ENCODE results near the gene FAM221B. TPM values are rescaled to one million over a fixed set of nuclear protein-coding genes. Genes with fewer than 3 reads are reported as not detected.

Gene FAM221B
- total RNA-seq, 3 donors from 2014 or later (not counting 1 experiment from before 2014, with no cell fraction given) = not detected

GRCh38 chr9:35778496-35778895 lies 50.0 kb downstream of the FAM221B start:
- Histone ChIP-seq H3K27me3 (ENCODE audit: control insufficient read depth, insufficient read depth, low read length) (no peaks in the 10 kb centered on the region), H3K9me3 (ENCODE audit: control insufficient read depth, insufficient read depth, low read length) (no peaks in the 10 kb centered on the region), H3K36me3 (ENCODE audit: control insufficient read depth, insufficient read depth, low read length) (no peaks in the 10 kb centered on the region), H3K4me3 (ENCODE audit: low read length) (no peak overlapping the region), H3K4me1 (ENCODE audit: control insufficient read depth, insufficient read depth, low read length) (no peaks in the 10 kb centered on the region), H3K27ac (ENCODE audit: low read length) (no peak overlapping the region)
- Mint-ChIP-seq H3K36me3 (no peaks in the 10 kb centered on the region), H3K4me1 (peaks cover 0 to 4% of the 10 kb centered on the region in 2 donors), H3K4me3 (no peak overlapping the region), H3K27ac (no peak overlapping the region), H3K9me3 (no peaks in the 10 kb centered on the region), H3K27me3 (ENCODE audit: low read depth in 2 of 2) (no peaks in the 10 kb centered on the region)
- ATAC-seq (no peak), DNase-seq (no peak)
- intact Hi-C loops (cut with micrococcal nuclease) = no loop called here
- TF ChIP-seq CTCF (IDR thresholded peaks at IDR 0.05) = no peak
- WGBS (ENCODE audit: insufficient coverage) = 97% methylated on average over 3 of the region's 3 CpGs

GRCh38 chr9:35776018-35776417 lies 52.5 kb downstream of the FAM221B start:
- Mint-ChIP-seq H3K36me3 (no peaks in the 10 kb centered on the region), H3K4me3 (no peak overlapping the region), H3K27ac (no peak overlapping the region), H3K27me3 (ENCODE audit: low read depth in 2 of 2) (no peaks in the 10 kb centered on the region), H3K4me1 (peaks cover 0 to 4% of the 10 kb centered on the region in 2 donors), H3K9me3 (no peaks in the 10 kb centered on the region)
- Histone ChIP-seq H3K36me3 (ENCODE audit: control insufficient read depth, insufficient read depth, low read length) (no peaks in the 10 kb centered on the region), H3K27me3 (ENCODE audit: control insufficient read depth, insufficient read depth, low read length) (no peaks in the 10 kb centered on the region), H3K9me3 (ENCODE audit: control insufficient read depth, insufficient read depth, low read length) (no peaks in the 10 kb centered on the region), H3K4me1 (ENCODE audit: control insufficient read depth, insufficient read depth, low read length) (no peaks in the 10 kb centered on the region), H3K27ac (ENCODE audit: low read length) (no peak overlapping the region), H3K4me3 (ENCODE audit: low read length) (no peak overlapping the region)
- TF ChIP-seq CTCF (IDR thresholded peaks at IDR 0.05) = no peak
- ATAC-seq (no peak), DNase-seq (no peak)
- 70% methylated on average over 4 of the region's 4 CpGs for WGBS (ENCODE audit: insufficient coverage)
- intact Hi-C loops (cut with micrococcal nuclease) = no loop called here

- Mint-ChIP-seq H3K4me1 (peaks cover 0 to 4% of the 10 kb centered on the region in 2 donors), H3K27me3 (ENCODE audit: low read depth in 2 of 2) (no peaks in the 10 kb centered on the region), H3K4me3 (no peak overlapping the region), H3K9me3 (no peaks in the 10 kb centered on the region), H3K36me3 (no peaks in the 10 kb centered on the region), H3K27ac (no peak overlapping the region)
- no peak for ATAC-seq
- no peak for DNase-seq
- Histone ChIP-seq H3K27ac (ENCODE audit: low read length) (no peak overlapping the region), H3K27me3 (ENCODE audit: control insufficient read depth, insufficient read depth, low read length) (no peaks in the 10 kb centered on the region), H3K4me1 (ENCODE audit: control insufficient read depth, insufficient read depth, low read length) (no peaks in the 10 kb centered on the region), H3K4me3 (ENCODE audit: low read length) (no peak overlapping the region), H3K9me3 (ENCODE audit: control insufficient read depth, insufficient read depth, low read length) (no peaks in the 10 kb centered on the region), H3K36me3 (ENCODE audit: control insufficient read depth, insufficient read depth, low read length) (no peaks in the 10 kb centered on the region)
- intact Hi-C loops (cut with micrococcal nuclease) = no loop called here
- WGBS (ENCODE audit: insufficient coverage) = 38% methylated on average over 3 of the region's 7 CpGs
- TF ChIP-seq CTCF (IDR thresholded peaks at IDR 0.05) = no peak
Measured at GRCh38 chr9:35774907-35775635, 53.5 kb downstream of the FAM221B start.

GRCh38 chr9:35771943-35772342 lies 56.6 kb downstream of the FAM221B start:
- Mint-ChIP-seq H3K4me1 (peaks cover 0 to 4% of the 10 kb centered on the region in 2 donors), H3K9me3 (no peaks in the 10 kb centered on the region), H3K4me3 (no peak overlapping the region), H3K27me3 (ENCODE audit: low read depth in 2 of 2) (no peaks in the 10 kb centered on the region), H3K36me3 (no peaks in the 10 kb centered on the region), H3K27ac (no peak overlapping the region)
- Histone ChIP-seq H3K27me3 (ENCODE audit: control insufficient read depth, insufficient read depth, low read length) (no peaks in the 10 kb centered on the region), H3K4me3 (ENCODE audit: low read length) (no peak overlapping the region), H3K36me3 (ENCODE audit: control insufficient read depth, insufficient read depth, low read length) (no peaks in the 10 kb centered on the region), H3K4me1 (ENCODE audit: control insufficient read depth, insufficient read depth, low read length) (no peaks in the 10 kb centered on the region), H3K27ac (ENCODE audit: low read length) (no peak overlapping the region), H3K9me3 (ENCODE audit: control insufficient read depth, insufficient read depth, low read length) (no peaks in the 10 kb centered on the region)
- no peak for TF ChIP-seq CTCF (IDR thresholded peaks at IDR 0.05)
- no peak for ATAC-seq
- WGBS (ENCODE audit: insufficient coverage) = 90% methylated on average over 3 of the region's 3 CpGs
- no peak for DNase-seq
- intact Hi-C loops (cut with micrococcal nuclease) = no loop called here
